NCI-H460 (cell line): ENCODE data around the gene TMEM30B. TPM values are rescaled to one million over a fixed set of nuclear protein-coding genes. Genes with fewer than 3 reads are reported as not detected.
"Not testable (repeated sequence)": the region's sequence is repeated elsewhere in the genome, so short reads cannot be mapped to it uniquely, and the experiment has no call there.

Experiments used
- DNase-seq: peaks from one replicate; pipeline ENCODE4 v3.0.0-alpha.2; 2016; ENCODE audit warnings: low read depth; ENCODE audit errors: extremely low read depth
- polyA plus RNA-seq: library from polyadenylated mRNA; depleted of rRNA; stranded (reverse); fragments of >200 nt; gene quantifications from 2 replicates; pipeline ENCODE4 v1.2.3, GENCODE V29; 2014; cell fraction: nucleus; rRNA removed
- total RNA-seq: library from RNA; depleted of rRNA; stranded (reverse); fragments of >200 nt; shearing (Covaris generic); gene quantifications from 2 replicates; pipeline ENCODE4 v1.2.3, GENCODE V29; 2014; rRNA removed

TMEM30B gene
- total RNA-seq = not detected in 2 replicates
- not detected in 2 replicates for polyA plus RNA-seq

GRCh38 chr14:61281186-61281947, at the start of gene TMEM30B:
Gene TMEM30B, minus strand, starts transcription at chr14:61281338. Its CDS starts 191 bp downstream, at chr14:61281147.
- DNase-seq = no peak

GRCh38 chr14:61330511-61330910, 49.4 kb upstream of the TMEM30B start:
- DNase-seq = no peak

GRCh38 chr14:61329478-61330051, 48.4 kb upstream of the TMEM30B start:
- no peak for DNase-seq

GRCh38 chr14:61328626-61329262, 47.6 kb upstream of the TMEM30B start:
- no peak for DNase-seq

- DNase-seq = no peak
These were observed 45.7 kb upstream of the TMEM30B start for GRCh38 chr14:61326847-61327246.

- no peak for DNase-seq
These were observed 45.0 kb upstream of the TMEM30B start for GRCh38 chr14:61326146-61326545.

GRCh38 chr14:61325166-61325565, 44.0 kb upstream of the TMEM30B start:
- no peak for DNase-seq

- no peak for DNase-seq
These were observed 42.8 kb upstream of the TMEM30B start for GRCh38 chr14:61323970-61324369.

GRCh38 chr14:61322799-61323290, 41.7 kb upstream of the TMEM30B start:
- no peak for DNase-seq

GRCh38 chr14:61322011-61322798, 41.1 kb upstream of the TMEM30B start:
- DNase-seq = no peak

- peak; percentile 43 for DNase-seq
These were observed 40.4 kb upstream of the TMEM30B start, which contains the start of gene PRKCH for GRCh38 chr14:61321385-61322010. Gene PRKCH, plus strand, starts transcription at chr14:61321579. Its CDS starts 523 bp downstream, at chr14:61322102.

GRCh38 chr14:61320806-61321384, 39.8 kb upstream of the TMEM30B start:
- no peak for DNase-seq

- not testable (repeated sequence) for DNase-seq
These were observed 39.0 kb upstream of the TMEM30B start for GRCh38 chr14:61320170-61320569.

- DNase-seq = no peak
These were observed 38.6 kb upstream of the TMEM30B start for GRCh38 chr14:61319706-61320105.

- DNase-seq = no peak
These were observed 37.9 kb upstream of the TMEM30B start for GRCh38 chr14:61319086-61319485.

- no peak for DNase-seq
These were observed 34.2 kb upstream of the TMEM30B start for GRCh38 chr14:61315313-61315712.

GRCh38 chr14:61308701-61309100, 27.6 kb upstream of the TMEM30B start:
- not testable (repeated sequence) for DNase-seq

- no peak for DNase-seq
These were observed 27.1 kb upstream of the TMEM30B start for GRCh38 chr14:61308198-61308597.

GRCh38 chr14:61304688-61305087, 23.6 kb upstream of the TMEM30B start:
- DNase-seq = no peak

- DNase-seq = no peak
These were observed 19.6 kb upstream of the TMEM30B start for GRCh38 chr14:61300754-61301153.
